Mucosa of stomach (tissue), 1 donor: ENCODE results near the gene RPL39.

Source experiments
- H3K27me3 ChIP-seq: one replicate; pipeline ENCODE4 v1.7.0; 2013; ENCODE audit warnings: mild to moderate bottlenecking, low read length; ENCODE audit not compliant: control insufficient read depth, insufficient read depth
- H3K36me3 ChIP-seq: one replicate; pipeline ENCODE4 v1.7.0; 2013; ENCODE audit warnings: low read length; ENCODE audit not compliant: control insufficient read depth, insufficient read depth
- H3K4me1 ChIP-seq: one replicate; pipeline ENCODE4 v1.7.0; 2013; ENCODE audit warnings: mild to moderate bottlenecking, low read length; ENCODE audit not compliant: control insufficient read depth, insufficient read depth
- H3K4me3 ChIP-seq: one replicate; pipeline ENCODE4 v1.7.0; 2013; ENCODE audit warnings: low read length
- H3K9ac ChIP-seq: one replicate; pipeline ENCODE4 v1.7.0; 2013; ENCODE audit warnings: mild to moderate bottlenecking, low read length, moderate library complexity
- H3K9me3 ChIP-seq: one replicate; pipeline ENCODE4 v1.7.0; 2013; ENCODE audit warnings: mild to moderate bottlenecking, low read length, moderate library complexity; ENCODE audit not compliant: control insufficient read depth
- donor health status: Pancreatic carcinoma.

The RPL39 gene

GRCh38 chrX:119745283-119745848 lies 46.1 kb downstream of the RPL39 start:
- Histone ChIP-seq H3K9ac (no peak overlapping the region), H3K27me3 (no peaks in the 10 kb centered on the region), H3K4me3 (no peak overlapping the region), H3K4me1 (no peaks in the 10 kb centered on the region), H3K9me3 (no peaks in the 10 kb centered on the region), H3K36me3 (no peaks in the 10 kb centered on the region)

GRCh38 chrX:119738742-119739141 lies 52.7 kb downstream of the RPL39 start:
- Histone ChIP-seq H3K4me3 (no peak overlapping the region), H3K27me3 (no peaks in the 10 kb centered on the region), H3K36me3 (no peaks in the 10 kb centered on the region), H3K9ac (no peak overlapping the region), H3K4me1 (no peaks in the 10 kb centered on the region), H3K9me3 (no peaks in the 10 kb centered on the region)
